Measurements from ENCODE around the gene RPS6KA2.
"Not testable (repeated sequence)": the region's sequence is repeated elsewhere in the genome, so short reads cannot be mapped to it uniquely, and the experiment has no call there.

Gene RPS6KA2

DNA sequence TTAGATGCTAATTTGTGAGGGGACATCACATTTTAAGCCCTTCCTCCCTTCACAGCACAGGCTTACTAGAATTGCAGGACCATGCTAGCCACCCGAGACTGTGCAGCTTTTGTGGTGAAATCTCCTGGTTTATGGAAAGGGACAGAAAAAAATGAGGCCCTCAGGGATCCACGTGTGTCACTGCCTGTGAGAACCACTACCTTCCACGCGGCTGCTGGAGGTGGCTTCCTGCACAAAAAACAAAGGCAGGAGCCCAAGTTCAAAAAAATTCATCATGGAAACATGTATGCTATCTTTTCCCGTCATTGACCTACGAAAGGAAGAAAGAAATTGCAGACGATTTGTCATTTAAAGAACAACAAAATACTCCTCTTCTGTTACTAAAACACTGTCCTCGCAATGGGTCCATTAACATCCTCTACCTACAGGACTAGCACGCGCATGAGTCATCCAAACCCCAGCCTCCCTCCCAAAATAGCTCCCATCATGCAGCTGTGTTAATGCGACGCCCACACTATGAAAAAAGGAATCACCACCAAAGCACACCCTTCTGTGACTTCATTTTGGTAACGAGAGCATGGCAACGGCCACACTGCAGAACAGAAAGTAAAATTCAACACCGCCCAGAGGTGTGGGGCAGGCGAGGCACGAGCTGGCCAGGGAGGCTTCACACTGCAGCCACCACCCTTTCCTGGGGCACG, 86.3 kb downstream of the RPS6KA2 start:
- ChIA-PET CTCF (interaction anchor here (0.6 to 0.7 kb wide), 2 partner anchors 40 to 45 kb away, joined by 3 to 5 read pairs; no protein-coding TSS in a partner anchor), POLR2A (ENCODE audit: low non-redundant PET) (no interaction called here)
- TF ChIP-seq, protein P1, sequence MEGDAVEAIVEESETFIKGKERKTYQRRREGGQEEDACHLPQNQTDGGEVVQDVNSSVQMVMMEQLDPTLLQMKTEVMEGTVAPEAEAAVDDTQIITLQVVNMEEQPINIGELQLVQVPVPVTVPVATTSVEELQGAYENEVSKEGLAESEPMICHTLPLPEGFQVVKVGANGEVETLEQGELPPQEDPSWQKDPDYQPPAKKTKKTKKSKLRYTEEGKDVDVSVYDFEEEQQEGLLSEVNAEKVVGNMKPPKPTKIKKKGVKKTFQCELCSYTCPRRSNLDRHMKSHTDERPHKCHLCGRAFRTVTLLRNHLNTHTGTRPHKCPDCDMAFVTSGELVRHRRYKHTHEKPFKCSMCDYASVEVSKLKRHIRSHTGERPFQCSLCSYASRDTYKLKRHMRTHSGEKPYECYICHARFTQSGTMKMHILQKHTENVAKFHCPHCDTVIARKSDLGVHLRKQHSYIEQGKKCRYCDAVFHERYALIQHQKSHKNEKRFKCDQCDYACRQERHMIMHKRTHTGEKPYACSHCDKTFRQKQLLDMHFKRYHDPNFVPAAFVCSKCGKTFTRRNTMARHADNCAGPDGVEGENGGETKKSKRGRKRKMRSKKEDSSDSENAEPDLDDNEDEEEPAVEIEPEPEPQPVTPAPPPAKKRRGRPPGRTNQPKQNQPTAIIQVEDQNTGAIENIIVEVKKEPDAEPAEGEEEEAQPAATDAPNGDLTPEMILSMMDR (conservative IDR thresholded peaks at IDR 0.05; ENCODE audit: low read depth): no peak
- H3K27ac ChIP-seq: peak overlapping the region; percentile 54
- peak; percentile 20 for DNase-seq (ENCODE audit: low spot score)

DNA sequence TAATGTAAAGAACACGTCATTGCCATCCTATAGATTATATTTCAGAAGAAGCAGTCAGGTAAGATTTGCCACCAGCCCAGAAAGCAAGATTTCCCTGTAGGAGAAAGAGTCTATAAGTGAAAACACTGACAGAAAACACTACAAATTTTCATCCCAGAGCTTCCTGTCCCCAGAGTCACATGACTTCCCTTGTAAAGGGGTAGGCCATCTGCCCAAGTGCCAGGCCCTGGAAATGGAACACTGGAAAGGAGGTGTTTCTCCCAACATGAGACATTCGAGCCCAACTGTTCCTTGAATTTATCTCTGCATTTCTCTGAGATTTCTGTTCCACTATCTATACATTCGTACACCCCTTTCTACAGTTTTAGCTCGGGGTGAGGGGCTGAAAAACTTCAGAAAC, 87.5 kb downstream of the RPS6KA2 start:
- no peak overlapping the region for H3K27ac ChIP-seq
- DNase-seq (ENCODE audit: low spot score): no peak
- TF ChIP-seq, protein P1 (conservative IDR thresholded peaks at IDR 0.05; ENCODE audit: low read depth): no peak
- POLR2A ChIA-PET (ENCODE audit: low non-redundant PET): no interaction called here
- CTCF ChIA-PET: no interaction called here

DNA sequence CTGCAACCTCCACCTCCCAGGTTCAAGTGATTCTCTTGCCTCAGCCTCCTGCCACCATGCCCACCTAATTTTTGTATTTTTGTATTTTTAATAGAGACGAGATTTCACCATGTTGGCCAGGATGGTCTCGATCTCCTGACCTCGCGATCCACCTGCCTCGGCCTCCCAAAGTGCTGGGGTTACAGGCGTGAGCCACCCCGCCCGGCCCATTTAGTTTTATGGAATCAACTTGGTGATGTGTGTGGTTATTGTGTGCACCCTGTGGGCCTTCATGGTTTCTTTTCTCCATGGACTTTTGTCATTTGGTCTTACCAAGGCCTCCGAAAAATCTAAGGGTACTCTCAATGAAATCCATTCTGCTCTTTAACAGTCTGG, 88.1 kb downstream of the RPS6KA2 start:
- POLR2A ChIA-PET (ENCODE audit: low non-redundant PET); DNase-seq (ENCODE audit: low spot score); CTCF ChIA-PET: not testable (repeated sequence)
- H3K27ac ChIP-seq: peak overlapping the region; percentile 12; the same call in 1 of the 2 replicates

DNA sequence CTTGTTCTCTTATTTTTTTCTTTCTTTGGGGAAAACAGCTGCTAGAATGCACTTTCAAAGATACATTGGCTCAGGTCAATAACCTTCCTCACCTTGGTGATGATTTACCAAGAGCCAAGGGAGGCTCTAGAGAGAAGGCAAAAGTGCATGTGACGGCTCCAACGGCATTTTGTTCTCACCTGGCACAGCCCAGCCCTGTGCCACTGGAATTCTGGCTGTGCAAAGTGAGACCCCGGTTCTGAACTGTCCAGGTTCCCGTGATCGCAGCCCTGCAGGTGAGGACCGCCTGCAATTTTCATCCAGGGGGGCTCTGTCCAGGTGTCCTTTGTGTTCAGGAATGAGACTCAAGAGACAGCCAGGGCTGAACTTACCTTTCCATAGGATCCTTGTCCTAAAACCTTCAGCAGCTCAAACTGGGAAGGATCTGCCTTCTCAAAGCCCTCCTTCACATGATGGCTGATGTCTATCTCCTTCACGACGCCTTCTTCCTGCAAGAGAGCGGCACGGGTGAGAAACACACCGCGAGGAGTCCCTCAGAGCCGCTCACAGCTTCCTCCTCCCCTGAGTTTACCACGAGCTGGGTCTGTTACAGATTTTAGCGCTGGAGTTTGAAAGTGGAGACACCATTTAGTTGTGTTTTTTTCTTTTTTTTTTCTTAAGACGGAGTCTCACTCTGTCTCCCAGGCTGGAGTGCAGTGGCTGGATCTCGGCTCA, 88.6 kb downstream of the RPS6KA2 start:
- ChIA-PET CTCF (no interaction called here), POLR2A (ENCODE audit: low non-redundant PET) (no interaction called here)
- peak overlapping the region; percentile 12; the same call in 1 of the 2 replicates for H3K27ac ChIP-seq
- TF ChIP-seq, protein P1 (conservative IDR thresholded peaks at IDR 0.05; ENCODE audit: low read depth): no peak
- no peak for DNase-seq (ENCODE audit: low spot score)

DNA sequence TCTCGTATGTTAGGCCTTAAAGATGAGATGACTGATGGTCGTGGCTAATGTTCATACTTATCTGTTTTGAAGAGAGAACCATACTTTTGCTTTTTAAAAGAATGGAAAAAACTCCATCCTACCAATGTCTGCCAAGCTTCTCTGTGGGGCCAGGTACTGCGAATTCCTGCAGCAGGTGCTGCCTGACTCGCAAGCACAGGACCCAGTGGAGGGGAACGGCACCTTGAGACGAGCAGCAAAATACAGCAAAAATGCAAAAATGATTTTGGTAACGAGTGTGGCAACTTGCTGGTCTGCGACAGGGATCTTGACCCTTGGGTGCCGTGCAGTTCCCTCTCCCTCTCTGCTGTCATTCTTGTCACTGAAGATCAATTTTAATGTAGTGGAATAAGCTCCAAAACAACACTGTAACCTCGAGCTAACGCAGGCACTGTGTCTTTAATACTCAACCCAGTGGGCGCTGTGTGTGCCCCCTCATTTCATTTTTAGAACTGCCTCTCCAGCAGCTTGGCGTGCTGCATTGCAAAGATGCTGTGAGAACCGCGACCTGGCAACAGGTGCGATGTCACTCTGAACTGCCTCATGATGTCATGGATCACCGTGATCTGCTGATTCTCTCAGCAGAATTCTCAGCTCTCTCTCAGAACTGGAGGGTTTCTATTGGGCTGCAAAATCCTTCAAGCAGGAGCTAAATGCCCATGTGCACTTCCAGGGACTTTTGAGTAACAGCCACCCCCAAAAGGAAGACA, 92.2 kb downstream of the RPS6KA2 start:
- ChIA-PET POLR2A (ENCODE audit: low non-redundant PET) (interaction anchor here (0.6 kb wide), 1 partner anchor 59 kb away, joined by 3 read pairs; no protein-coding TSS in a partner anchor), CTCF (interaction anchor here (0.8 kb wide), 1 partner anchor 241 kb away, joined by 3 read pairs; no protein-coding TSS in a partner anchor)
- TF ChIP-seq, protein P1 (conservative IDR thresholded peaks at IDR 0.05; ENCODE audit: low read depth): no peak
- H3K27ac ChIP-seq: no peak overlapping the region
- DNase-seq (ENCODE audit: low spot score): no peak

DNA sequence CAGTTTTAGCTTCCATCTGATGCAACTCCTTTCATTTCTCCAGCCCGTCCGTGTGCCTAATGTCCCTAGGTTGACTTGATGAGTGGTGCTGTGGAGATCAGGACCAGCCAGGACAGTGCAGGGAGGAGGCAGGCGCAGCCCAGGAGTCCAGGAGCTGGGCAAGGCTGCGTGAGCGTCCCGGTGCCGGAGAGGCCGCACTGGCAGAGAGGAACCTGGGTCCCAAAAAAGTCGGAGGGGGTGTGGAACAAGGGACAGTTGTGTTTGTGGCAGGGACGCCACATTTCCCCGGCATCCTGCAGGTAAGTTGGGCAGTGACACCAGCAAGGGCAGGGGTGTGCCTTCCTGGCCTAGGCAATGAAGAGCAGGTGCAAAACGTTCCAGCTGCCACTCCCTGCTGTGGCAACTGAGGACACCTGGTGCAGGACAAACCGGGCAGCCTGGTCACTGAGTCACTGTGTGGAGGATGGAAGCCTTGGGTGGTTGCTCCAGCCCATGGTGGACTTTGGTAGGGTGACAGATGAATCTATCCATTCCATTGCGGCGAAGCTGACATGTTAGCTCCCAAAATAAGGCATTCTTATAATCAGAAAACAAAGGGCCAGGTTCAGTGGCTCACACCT, 93.7 kb downstream of the RPS6KA2 start:
- CTCF ChIA-PET: no interaction called here
- POLR2A ChIA-PET (ENCODE audit: low non-redundant PET): no interaction called here
- TF ChIP-seq, protein P1 (conservative IDR thresholded peaks at IDR 0.05; ENCODE audit: low read depth): no peak
- peak overlapping the region; percentile 22; the same call in 1 of the 2 replicates for H3K27ac ChIP-seq
- DNase-seq (ENCODE audit: low spot score): no peak

Measured in RWPE1 (cell line).